Activated naive CD4-positive, alpha-beta T cell treated with anti-CD3 and anti-CD28 coated beads, Interleukin-2, amount 50 U/mL, for 72 hours (primary cell): ENCODE data around the gene ADCYAP1R1. TPM values are rescaled to one million over a fixed set of nuclear protein-coding genes. Genes with fewer than 3 reads are reported as not detected.
"Not testable (repeated sequence)": the region's sequence is repeated elsewhere in the genome, so short reads cannot be mapped to it uniquely, and the experiment has no call there.

Source experiments
- ATAC-seq, 2 donors: fragments of 150-1000 bp; cut with Tn5 transposase; 2 replicates each; pipeline ENCODE4 v1.10.0; 2021; ENCODE audit warnings: mild to moderate bottlenecking in 2 of 2, moderate library complexity in 2 of 2
- DNase-seq, 2 donors: peaks; one replicate each; pipeline ENCODE4 v3.0.0; 2021 to 2022; ENCODE audit warnings: low spot score in 2 of 2
- H3K27ac Mint-ChIP-seq, 2 donors: one replicate each; pipeline ENCODE4 v1.8.0; 2022; ENCODE audit warnings: mild to moderate bottlenecking in 2 of 2, mixed read lengths in 2 of 2
- H3K36me3 Mint-ChIP-seq, 2 donors: one replicate each; pipeline ENCODE4 v1.8.0; 2022; ENCODE audit warnings: mixed read lengths in 2 of 2
- H3K9me3 Mint-ChIP-seq, 2 donors: one replicate each; pipeline ENCODE4 v1.8.0; 2022; ENCODE audit warnings: mixed read lengths in 2 of 2
- total RNA-seq, 2 donors: library from RNA; stranded (reverse); gene quantifications; one replicate each; pipeline ENCODE4 v1.2.3, GENCODE V29; 2022

The ADCYAP1R1 gene
- total RNA-seq, 2 donors from 2014 or later = not detected

DNA sequence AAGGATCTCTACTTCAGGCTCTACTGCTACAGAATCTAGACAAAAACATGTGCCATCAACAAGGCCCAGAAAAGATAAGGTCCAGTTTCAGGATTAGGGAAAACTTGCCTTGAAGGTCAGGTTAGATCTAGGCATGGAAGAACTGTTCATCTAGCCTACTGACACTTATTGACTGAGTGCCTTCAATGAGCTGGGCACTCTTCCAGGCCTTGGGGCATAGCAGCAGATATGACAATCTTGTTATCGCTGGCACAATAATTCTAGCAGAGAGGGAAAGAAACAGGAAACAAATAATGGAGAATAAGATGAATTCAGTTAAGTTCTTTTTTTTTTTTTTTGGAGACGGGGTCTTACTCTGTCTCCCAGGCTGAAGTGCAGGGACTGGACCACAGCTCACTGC lies 71.6 kb downstream of the ADCYAP1R1 start:
- Mint-ChIP-seq H3K27ac (no peak overlapping the region), H3K36me3 (no peaks in the 10 kb centered on the region), H3K9me3 (no peaks in the 10 kb centered on the region)
- DNase-seq = no peak
- no peak for ATAC-seq

DNA sequence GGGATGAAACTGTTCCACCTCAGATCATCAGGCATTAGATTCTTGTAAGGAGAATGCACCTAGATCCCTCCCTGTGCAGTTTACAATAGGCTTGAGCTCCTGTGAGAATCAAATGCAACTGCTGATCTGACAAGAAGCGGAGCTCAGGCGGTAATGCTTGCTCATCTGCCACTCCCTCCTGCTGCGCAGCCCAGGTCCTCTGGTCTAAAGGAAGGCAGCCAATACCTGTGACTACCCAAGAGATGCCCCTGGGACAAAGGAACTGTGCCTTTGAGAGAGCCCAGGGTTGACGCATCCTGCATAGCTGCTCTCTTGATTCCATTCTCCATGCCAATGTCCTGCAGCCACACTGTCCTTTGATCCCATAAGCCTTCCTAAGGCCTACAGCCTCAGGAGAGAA lies 73.1 kb downstream of the ADCYAP1R1 start:
- no peak for DNase-seq
- Mint-ChIP-seq H3K9me3 (no peaks in the 10 kb centered on the region), H3K27ac (no peak overlapping the region), H3K36me3 (no peaks in the 10 kb centered on the region)
- no peak for ATAC-seq

DNA sequence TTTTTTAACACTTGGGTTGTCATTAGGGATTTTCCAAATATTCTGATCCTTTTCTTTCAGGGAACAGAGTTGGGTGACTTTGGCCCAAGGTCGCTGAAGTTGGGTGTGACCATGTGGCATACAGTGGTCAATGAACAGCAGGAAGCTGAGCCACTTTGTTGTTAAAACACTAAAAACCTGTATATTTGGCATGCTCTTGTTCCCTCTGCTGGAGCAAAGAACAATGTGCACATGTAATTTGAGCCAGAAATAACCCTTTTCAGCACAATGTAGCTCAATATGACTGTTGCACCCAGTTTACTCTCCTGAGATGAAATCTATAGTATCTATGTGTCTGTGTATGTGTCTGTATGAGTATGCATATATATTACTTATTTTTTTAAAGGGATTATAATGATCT lies 74.9 kb downstream of the ADCYAP1R1 start:
- no peaks in the 10 kb centered on the region for H3K9me3 Mint-ChIP-seq
- H3K27ac Mint-ChIP-seq = no peak overlapping the region
- no peaks in the 10 kb centered on the region for H3K36me3 Mint-ChIP-seq
- no peak for ATAC-seq
- DNase-seq = no peak

DNA sequence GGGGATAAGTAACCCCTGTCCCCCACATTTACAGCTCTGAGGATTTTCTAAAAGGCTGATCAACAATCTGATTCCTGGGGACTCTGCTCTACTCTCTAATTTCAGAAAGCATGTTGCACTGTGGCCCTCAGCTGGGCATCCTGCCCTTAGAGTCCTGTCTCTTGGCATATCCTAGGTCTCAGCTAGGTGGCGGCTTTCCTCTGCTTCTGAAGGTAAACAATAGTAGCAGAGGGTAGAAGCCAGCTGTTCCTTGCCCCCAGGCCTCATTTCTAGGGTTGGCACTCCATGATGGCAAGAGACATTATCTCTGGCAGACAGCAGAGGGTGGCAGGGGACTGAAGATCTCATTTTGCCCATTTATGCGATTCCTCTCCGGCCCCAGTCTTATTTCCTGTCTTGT lies 77.0 kb downstream of the ADCYAP1R1 start:
- Mint-ChIP-seq H3K27ac (no peak overlapping the region), H3K36me3 (no peaks in the 10 kb centered on the region), H3K9me3 (no peaks in the 10 kb centered on the region)
- DNase-seq = no peak
- no peak for ATAC-seq

DNA sequence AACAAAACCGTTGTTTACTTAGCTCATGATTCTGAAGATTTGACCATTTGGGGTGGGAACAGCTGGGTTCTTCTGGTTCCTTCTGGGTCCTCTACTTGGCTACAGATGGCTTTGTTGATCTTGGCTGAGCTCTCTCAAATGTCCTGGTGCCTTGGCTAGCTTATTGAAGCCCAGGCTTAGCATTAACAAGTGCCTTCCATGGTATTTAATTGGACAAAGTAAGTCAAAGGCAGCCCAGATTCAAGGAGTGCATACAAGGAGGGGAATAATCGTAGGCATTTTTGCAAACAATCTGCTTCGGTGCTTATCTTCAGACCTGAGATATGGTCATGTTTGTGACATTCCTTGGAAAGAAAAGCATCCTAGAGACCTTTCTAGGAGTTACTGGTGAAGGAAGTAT lies 81.4 kb downstream of the ADCYAP1R1 start:
- no peak overlapping the region for H3K27ac Mint-ChIP-seq
- no peak for ATAC-seq

DNA sequence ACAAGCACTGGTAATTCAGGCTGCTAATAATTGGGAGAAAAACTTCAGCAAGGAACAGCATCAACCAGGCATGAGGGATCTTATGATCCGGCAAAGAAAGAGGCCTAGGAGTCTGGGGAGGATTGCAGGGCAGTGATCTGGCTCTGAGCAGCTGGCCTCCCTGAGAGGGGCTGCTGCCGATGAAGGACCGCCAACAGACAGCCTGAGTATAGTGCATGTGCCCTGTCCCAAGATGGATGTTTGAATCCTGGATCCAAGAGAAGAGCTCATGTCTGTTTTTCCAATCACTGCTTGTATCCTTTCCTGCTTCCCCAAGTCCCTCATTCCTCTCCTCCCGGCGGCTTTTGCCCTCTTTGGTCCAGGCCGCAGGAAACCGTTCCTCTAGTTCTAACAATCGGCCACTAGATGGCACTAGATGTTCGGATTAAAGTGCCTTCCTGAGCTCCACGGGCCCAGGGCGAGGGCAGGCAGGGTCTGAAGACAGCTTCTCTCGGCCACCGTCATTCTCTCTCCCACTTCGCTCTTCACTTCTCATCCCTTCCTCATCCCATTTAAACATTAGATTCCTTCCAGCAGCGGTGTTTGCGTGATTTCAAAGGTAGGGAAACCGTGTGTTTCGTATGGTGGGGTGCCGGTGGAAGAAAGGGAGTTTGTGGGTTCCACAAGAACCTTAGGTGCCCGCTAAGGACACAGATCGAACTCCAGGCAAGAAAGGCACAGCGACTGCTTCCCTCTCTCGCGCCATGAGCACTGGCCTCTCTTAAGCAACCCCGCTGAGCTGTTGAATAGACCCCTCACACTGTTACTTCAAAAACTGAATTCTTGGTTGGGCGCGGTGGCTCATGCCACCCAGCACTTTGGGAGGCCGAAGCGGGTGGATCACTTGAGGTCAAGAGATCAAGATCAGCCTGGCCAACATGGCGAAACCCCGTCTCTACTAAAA lies 82.4 kb downstream of the ADCYAP1R1 start:
- DNase-seq (peak in 1 of 2 donors; percentile 66), ATAC-seq (peak; percentile 77 to 86)
- Mint-ChIP-seq H3K9me3 (no peaks in the 10 kb centered on the region), H3K27ac (no peak overlapping the region), H3K36me3 (no peaks in the 10 kb centered on the region)

More for the DNA sequence above, 81.4 kb downstream of the ADCYAP1R1 start:
- Mint-ChIP-seq H3K9me3 (no peaks in the 10 kb centered on the region), H3K36me3 (no peaks in the 10 kb centered on the region)
- DNase-seq = no peak

DNA sequence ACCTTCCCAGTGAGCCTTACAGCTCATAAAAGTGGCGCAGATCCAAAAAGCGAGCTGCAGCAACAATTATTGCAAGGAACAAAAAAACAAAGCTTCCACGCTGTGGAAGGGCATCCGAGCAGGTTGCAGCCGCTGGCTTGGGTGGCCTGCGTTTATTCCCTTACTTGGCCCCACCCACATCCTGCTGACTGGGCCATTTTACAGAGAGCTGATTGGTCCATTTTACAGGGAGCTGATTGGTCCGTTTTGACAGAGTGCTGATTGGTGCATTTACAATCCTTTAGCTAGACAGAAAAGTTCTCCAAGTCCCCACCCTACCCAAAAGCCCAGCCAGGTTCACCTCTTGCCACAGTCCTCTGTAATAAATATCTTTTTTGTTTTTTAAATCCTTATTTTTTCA lies 85.1 kb downstream of the ADCYAP1R1 start:
- H3K9me3 Mint-ChIP-seq = no peaks in the 10 kb centered on the region
- no peak for ATAC-seq
- no peak for DNase-seq
- H3K36me3 Mint-ChIP-seq = no peaks in the 10 kb centered on the region
- H3K27ac Mint-ChIP-seq = no peak overlapping the region

DNA sequence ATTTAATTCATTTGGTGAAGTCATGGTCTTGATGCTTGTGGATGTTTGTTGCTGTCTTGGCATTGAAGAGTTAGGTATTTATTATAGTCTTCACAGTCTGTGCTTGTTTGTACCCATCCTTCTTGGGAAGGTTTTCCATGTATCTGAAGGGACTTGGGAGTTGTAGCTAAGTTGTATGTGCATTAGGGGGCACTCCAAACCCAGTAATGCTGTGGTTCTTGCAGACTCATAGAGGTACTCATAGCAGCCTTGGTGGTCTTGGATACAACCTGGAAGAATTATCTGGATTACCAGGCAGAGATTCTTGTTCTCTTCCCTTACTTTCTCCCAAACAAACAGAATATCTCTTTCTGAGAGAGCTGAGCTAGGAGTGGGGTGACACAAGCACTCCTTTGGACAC lies 93.2 kb downstream of the ADCYAP1R1 start:
- Mint-ChIP-seq H3K9me3 (no peaks in the 10 kb centered on the region), H3K27ac (no peak overlapping the region), H3K36me3 (no peaks in the 10 kb centered on the region)
- DNase-seq (no peak), ATAC-seq (no peak)

DNA sequence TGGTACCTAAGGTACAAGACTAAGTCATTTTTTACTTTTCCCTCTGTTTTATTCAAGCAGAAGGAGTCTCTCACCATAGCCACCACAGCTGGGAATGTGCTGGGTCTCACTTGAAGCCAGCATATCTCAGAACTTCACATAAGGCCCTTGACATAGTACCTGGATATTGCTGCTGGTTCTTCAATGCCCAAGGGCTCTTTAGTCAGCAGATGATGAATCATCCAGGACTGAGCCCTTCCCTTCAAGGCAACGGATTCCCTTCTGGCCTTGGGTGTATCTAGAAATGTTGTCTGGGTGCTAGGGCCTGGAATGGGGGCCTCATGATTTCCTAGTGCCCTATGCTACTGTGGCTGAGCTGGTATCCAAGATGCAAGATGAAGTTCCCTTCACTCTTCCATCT lies 93.9 kb downstream of the ADCYAP1R1 start:
- DNase-seq = no peak
- H3K36me3 Mint-ChIP-seq = no peaks in the 10 kb centered on the region
- H3K27ac Mint-ChIP-seq = no peak overlapping the region
- ATAC-seq = no peak
- no peaks in the 10 kb centered on the region for H3K9me3 Mint-ChIP-seq

DNA sequence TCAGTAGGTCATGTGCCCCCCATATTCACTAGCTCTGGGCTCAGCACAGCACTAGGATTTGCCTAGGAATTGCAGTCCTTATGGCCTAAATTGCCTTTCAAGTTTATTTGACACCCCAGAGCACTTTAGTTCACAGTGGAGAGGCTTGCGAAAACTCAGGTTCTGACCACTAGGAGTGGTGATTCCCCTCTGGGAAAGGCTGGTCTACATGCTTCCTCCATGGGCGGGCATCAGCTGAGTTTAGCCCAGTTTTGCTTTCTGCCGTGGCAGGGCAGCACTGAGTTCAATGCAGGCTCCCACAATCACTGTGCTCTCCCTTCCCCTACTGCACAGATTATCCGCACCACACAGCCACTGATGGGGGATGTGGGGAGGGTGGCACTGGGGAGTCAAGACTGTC lies 94.4 kb downstream of the ADCYAP1R1 start:
- H3K27ac Mint-ChIP-seq = no peak overlapping the region
- ATAC-seq (no peak), DNase-seq (no peak)
- no peaks in the 10 kb centered on the region for H3K36me3 Mint-ChIP-seq
- H3K9me3 Mint-ChIP-seq = no peaks in the 10 kb centered on the region

DNA sequence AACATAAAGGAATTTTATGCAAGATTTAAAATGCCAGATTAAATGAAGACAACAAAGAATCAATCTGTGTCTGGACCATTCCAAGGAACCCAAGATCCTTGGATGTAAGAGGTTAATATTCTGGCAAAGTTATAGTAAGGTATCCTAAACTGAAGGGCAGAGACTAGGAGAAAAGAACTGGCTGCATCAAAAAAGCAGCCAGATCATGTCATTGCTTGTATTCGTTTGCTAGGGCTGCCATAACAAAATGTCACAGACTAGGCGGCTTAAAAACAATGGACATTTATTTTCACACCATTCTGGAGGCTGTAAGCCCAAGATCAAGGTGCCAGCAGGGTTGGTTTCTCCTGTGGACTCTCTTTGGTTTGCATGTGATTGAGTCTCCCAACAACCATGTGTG lies 99.7 kb downstream of the ADCYAP1R1 start:
- Mint-ChIP-seq H3K9me3 (peaks cover 0 to 4% of the 10 kb centered on the region in 2 donors), H3K36me3 (no peaks in the 10 kb centered on the region), H3K27ac (no peak overlapping the region)
- ATAC-seq (no peak), DNase-seq (no peak)

DNA sequence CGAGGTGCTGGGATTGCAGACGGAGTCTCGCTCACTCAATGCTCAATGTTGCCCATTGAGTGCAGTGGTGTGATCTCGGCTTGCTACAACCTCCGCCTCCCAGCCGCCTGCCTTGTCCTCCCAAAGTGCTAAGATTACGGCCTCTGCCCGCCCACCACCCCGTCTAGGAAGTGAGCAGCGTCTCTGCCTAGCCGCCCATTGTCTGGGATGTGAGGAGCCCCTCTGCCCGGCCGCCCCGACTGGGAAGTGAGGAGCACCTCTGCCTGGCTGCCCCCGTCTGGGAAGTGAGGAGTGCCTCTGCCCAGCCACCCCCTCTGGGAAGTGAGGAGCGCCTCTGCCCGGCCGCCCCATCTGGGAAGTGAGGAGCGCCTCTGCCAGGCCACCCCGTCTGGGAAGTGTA lies 101.2 kb downstream of the ADCYAP1R1 start:
- not testable (repeated sequence) for H3K27ac Mint-ChIP-seq, ATAC-seq, DNase-seq, H3K9me3 Mint-ChIP-seq, H3K36me3 Mint-ChIP-seq

DNA sequence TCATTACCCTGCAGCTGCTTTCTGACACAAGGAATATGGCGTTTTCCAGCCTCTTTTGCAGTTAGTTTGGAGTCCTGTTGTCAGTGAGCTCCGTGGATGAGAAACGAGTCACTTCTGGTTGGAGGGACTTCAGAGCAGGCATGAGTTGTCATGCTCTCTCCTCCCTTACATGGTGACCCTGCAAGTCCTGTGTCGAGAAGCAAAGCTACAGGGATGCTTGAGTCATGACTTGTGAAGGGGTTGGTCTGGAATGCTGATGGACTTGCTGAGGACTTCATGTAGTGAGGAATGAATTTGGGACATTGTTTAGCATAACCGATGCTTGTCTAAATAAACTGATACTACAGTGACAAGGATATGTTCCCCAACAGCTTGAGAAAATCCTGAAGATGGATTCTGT lies 108.8 kb downstream of the ADCYAP1R1 start:
- DNase-seq (no peak), ATAC-seq (no peak)
- Mint-ChIP-seq H3K9me3 (no peaks in the 10 kb centered on the region), H3K36me3 (no peaks in the 10 kb centered on the region), H3K27ac (no peak overlapping the region)

Other genes with a start within 250 kb of the ADCYAP1R1 start
- under 1 TPM in 1 of 2 donors, not detected in 1; 0.11 TPM for gene AQP1, start 140.5 kb upstream of the ADCYAP1R1 start, total RNA-seq
- not detected for gene GHRHR, start 88.4 kb upstream of the ADCYAP1R1 start, total RNA-seq